Stimulated activated CD4-positive, alpha-beta T cell treated with anti-CD3 and anti-CD28 coated beads, Interleukin-4, amount 100 ng/mL, for 48 hours (primary cell): ENCODE measurements around the gene SYK.
"Not testable (repeated sequence)": the region's sequence is repeated elsewhere in the genome, so short reads cannot be mapped to it uniquely, and the experiment has no call there.

Experiments used
- DNase-seq, 2 donors: peaks; one replicate each; pipeline ENCODE4 v3.0.0-alpha.2; 2020; ENCODE audit warnings: low read depth in 2 of 2

The SYK gene

DNA sequence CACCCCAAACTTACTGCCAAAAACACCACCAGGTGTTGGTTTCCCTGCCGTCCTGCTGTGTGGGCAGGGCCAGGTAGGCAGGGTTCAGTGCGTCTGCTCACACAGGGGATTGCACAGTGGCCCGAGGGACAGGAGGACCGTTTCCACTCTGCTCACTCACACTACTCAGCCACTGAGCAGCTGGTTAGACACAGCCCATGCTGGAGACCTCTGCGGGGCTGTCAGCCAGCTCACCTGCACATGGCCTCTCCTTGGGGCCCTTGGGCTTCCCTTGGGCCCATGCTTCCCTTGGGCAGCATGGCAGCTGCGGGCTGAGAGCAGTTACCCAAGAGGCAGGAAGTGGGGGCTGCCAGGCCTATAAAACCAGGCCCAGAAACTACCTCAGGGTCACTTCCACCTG is 79.0 kb downstream of the SYK start:
- no peak for DNase-seq

- no peak for DNase-seq
These were observed 80.0 kb downstream of the SYK start for GRCh38 chr9:90881648-90882047.

- DNase-seq, result no peak
These were observed 81.5 kb downstream of the SYK start for GRCh38 chr9:90882991-90883600.

GRCh38 chr9:90883661-90884060 is 82.0 kb downstream of the SYK start:
- DNase-seq, result no peak

DNA sequence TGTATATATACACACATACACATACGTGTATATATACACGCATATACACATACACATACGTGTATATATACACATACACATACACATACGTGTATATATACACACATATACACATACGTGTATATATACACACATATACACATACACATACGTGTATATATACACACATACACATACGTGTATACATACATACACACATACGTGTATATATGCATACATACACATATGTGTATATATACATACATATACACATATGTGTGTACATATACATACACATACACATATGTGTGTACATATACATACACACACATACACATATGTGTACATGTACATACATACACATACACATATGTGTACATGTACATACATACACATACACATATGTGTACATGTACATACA is 82.6 kb downstream of the SYK start:
- DNase-seq, result no peak

GRCh38 chr9:90886868-90887267 is 85.2 kb downstream of the SYK start:
- DNase-seq, result not testable (repeated sequence)

DNA sequence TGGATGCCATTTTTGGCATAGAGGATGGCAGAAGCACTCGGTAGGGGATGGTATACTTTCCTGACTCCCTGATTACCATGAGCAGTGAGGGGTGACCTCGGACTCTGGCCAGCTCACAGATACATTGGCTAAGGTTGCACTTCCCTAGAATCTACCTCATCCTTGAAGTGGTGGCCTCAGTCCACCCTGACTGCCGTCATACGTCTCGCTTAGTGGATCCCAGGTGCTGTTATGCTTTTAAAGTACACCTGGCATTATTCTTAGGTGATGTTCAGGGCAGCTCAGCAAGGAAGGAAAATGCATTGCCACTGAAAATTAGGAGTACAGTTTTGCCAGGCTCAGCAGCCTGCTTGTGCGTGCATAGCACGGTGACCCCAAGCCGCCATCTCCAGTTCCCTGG is 87.3 kb downstream of the SYK start:
- DNase-seq, result no peak

DNA sequence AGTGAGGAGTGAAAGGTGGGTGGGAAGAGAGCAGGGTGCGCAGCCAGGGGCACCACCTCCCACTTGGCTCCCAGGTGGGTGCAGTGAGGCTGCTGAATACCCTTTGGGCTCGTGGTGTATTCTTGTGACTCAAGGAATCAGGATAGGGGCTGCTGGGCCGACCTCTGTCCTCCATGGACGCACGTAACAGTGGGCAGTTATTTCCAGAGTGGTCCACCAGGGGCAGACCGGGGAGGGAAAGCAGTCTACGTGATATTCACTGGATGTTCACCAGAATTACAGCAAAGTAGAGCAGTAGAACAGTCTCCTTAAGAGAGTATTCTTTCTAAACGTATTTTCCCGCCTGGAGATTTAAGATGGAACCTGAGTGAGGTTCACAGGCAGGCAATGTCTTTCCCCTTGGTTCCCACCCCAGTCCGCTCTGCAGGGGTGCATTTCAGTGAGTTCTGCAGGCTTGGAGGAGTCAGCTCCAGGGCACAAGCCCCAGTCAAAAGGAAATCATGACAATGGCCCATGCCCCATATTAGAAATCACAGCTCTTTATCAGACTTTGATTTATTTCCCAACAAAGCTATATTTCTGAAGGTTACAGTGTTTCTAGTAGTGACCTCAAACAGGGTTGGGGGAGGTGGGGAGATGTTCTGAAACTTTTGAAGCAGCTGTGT is 88.7 kb downstream of the SYK start:
- no peak for DNase-seq

DNA sequence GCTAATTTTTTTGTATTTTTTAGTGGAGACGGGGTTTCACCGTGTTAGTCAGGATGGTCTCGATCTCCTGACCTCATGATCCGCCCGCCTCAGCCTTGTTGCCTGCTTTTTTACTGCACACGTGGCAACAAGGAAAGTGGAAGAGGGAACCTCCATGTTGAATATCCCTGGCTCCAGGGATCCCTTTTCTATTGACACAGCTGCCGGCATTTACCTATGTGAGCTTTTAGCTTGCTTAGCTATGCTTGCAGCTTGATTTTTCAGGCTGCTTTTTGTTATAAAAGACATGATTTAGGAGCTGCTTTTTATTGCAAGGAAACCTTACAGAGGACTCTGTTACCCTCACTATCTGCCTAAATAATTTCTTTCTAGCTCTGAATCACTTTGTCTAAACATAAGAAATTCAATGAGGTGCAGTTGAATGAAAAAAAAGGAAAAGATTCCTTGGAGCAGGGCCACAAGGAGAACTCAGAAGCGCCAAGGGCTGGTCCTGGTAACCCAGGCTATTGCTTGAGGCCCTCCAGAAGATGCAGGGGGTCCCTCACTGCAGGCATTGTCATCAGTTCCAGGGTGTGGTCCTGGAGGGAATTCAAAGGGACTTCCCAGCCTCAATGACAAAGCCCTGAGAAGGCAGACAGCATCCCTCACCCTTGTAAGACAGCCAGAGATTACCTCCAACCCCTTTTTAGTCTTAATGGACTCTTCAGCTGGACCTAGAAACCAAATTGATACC is 89.9 kb downstream of the SYK start:
- no peak for DNase-seq

DNA sequence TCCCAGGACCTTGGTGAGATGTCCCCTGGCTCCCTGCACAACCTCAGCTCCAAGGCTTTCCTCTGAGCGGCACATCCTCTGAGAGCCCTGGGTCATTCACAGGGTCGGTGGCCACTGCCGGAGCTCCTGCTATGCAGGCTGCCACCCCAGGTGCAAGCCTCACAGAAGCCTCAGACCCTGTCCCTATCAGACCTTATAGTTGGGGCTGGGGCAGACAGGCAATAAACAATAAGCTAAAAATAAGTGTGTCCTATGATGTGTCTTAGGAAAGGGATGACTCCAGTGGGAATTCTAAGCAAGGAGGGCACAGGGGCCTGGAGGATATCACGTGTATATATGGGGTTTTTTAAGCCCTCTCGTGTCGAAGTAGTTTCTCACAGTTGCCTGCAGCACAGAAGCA is 91.3 kb downstream of the SYK start:
- DNase-seq, result no peak

DNA sequence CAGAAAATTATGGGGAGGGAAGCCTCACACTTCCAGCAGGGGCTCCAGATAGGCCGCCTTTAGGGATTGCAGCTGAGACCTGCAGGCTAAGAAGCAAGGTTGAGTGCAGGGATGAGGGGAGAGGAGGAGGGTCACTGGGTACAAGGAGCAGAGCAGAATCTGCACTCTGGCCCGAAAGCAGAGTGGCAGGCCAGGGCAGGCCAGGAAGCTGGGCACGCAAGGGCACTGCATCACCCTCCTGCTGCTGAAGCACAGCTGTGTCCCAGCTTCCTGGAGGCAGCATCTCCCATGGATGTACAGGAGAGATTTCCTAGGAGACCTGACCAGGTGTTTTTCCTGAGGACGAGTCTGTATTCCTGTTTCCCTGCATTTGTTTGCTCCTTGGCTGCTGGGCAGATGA is 92.1 kb downstream of the SYK start:
- DNase-seq, result no peak

- DNase-seq, result peak in 1 of 2 donors; percentile 8
These were observed 93.5 kb downstream of the SYK start for GRCh38 chr9:90894986-90895687.

DNA sequence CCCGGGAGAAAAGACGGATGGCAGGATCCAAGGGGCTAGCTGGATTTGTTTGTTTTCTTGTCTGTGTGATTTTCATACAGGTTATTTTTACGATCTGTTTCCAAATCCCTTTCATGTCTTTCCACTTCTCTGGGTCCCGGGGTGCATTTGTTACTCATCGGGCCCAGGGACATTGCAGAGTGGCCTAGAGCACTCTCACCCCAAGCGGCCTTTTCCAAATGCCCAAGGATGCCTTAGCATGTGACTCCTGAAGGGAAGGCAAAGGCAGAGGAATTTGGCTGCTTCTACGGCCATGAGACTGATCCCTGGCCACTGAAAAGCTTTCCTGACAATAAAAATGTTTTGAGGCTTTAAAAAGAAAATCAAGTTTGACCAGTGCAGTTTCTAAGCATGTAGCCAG is 94.2 kb downstream of the SYK start:
- DNase-seq, result no peak

DNA sequence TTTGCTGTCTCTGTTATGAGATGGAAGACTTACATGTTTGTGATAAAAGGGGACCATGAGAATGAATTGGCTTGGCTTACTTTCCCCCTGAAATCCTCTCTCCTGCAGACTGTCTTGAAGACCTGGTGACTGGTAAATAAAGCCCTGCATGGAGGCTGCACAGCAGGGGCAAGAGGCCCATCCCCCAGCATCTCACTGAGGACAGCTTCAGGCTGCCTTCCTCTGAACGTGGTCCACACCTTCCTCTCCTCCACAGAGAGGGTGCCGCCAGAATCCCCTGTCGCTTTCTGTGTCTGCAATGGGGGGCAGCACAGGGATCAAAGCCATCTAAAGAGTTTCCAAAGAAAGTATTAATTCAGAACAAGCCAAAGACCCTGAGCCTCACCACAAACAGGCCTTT is 94.6 kb downstream of the SYK start:
- DNase-seq, result no peak

- no peak for DNase-seq
These were observed 96.6 kb downstream of the SYK start for GRCh38 chr9:90898228-90898627.

DNA sequence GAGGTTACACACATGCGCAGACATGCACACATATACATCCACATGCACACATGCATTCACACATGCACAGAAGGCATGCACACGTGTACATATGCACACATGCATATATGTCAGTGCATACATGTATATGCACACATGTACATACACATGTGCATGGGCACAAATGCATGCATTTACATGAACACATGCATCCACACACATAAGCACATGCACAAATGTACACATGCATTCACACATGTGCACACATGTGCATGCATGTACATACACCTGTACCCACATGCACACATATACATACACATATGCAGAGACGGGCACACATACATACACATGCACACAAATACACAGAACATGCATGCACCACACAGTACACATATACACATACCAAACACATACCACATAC is 97.7 kb downstream of the SYK start:
- no peak for DNase-seq

DNA sequence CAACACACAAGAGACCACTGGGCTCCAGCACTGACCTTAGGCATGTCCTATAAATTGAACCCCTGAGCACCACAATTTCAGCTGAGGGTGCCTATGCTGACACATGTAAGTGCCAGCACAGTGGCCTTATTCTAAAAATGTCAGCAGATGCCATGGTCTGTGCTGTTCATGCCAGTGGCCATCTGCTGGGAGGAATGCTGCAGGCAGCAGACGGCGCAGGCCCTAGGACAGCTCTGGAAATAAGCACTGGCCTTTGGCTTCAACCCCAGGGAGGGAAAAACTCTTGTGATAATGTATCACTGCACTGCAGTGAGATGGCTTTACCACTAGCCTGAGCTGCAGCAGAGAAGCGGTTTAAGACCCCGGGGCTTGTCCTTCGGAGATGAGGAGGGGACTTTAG is 98.5 kb downstream of the SYK start:
- no peak for DNase-seq

DNA sequence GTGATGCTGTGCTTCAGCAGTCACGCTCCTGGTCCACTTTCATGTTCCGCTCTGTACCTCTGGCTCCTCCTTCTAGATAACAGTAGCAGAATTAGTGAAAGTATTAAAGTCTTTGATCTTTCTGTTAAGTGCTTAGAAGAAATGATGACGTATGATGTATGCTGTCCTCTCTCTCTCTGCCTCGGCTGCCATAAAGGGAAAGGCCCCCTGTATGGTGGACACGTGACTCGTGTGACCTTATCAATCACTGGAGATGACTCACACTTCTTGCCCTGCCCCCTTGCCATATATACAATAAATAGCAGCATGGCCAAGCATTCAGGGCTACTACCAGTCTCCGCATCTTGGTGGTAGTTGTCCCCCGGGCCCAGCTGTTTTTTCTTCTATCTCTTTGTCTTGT is 100.3 kb downstream of the SYK start:
- no peak for DNase-seq

GRCh38 chr9:90903766-90904424 is 102.3 kb downstream of the SYK start:
- DNase-seq, result no peak

DNA sequence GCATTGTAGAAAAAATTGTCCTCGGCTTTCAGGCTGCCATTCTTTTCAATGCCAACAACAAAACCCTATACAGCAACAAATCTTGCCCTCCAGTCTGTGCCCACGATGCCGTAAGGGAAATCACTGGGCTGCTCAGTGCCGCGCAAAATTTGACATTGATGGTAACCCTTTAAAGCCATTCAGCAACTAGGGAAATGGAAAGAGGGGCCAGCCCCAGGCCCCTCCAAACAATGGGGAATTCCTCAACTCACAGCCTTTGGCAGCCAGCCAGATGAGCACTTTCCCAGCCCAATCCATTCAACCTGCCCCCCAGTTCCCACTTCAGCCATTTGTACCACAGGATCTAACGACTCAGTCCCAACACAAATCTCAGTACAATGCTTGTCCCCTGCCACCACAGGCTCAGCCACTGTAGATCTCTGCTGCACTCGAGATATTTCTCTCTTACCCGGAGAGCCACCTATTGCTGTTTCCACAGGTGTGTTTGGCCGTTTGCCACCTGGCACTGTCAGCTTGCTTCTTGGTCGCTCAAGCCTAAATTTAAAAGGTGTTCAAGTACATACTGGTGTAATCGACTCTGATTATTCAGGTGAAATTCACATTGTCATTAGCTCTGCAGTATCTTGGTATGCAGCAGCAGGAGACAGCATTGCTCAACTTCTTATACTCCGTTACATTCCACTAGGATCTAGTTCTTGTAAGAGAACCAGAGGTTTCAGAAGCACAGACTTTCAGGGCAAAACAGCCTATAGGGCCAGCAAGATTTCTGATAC is 103.3 kb downstream of the SYK start:
- no peak for DNase-seq

DNA sequence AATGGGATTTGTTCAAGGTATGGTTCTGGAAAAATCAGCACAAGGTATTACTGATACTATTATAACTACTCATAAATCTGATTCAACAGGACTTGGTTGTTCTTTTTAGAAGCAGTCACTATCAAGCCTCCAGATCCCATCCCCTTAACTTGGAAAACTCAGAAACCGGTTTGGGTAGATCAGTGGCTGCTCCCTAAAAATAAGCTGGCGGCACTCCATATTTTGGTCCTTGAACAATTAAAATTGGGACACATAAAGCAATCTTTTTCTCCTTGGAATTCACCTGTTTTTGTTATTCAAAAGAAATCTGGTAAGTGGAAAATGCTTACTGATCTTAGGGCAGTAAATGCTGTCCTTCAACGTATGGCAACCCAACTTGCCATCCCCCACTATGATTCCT is 104.2 kb downstream of the SYK start:
- no peak for DNase-seq
